Spleen (tissue), 11 donors: Measurements from ENCODE around the gene CAMTA1. TPM values are rescaled to one million over a fixed set of nuclear protein-coding genes. Genes with fewer than 3 reads are reported as not detected.

Experiments
- DNase-seq: peaks from one replicate; pipeline ENCODE4 v3.0.0-alpha.2; 2020
- H3K27ac ChIP-seq, 8 donors: fragments of 200-600 bp; sonication (generic) in 7 of 8; 1 replicate in 4 of 8; 2 replicates in 4 of 8; pipeline versions ENCODE4 v1.5.0 to v1.8.0; 2016 to 2021; ENCODE audit warnings: inconsistent platforms in 4 of 8, mild to moderate bottlenecking in 4 of 8, moderate library complexity in 1 of 8
- H3K27me3 ChIP-seq, 7 donors: fragments of 200-600 bp; sonication (generic) in 6 of 7; replicated peaks in 1 of 7; 1 replicate in 4 of 7; 2 replicates in 3 of 7; pipeline versions ENCODE4 v1.5.0 to v1.8.0; 2016 to 2021; ENCODE audit warnings: inconsistent platforms in 3 of 7, mild to moderate bottlenecking in 1 of 7
- H3K36me3 ChIP-seq, 6 donors: fragments of 200-600 bp; sonication (generic) in 5 of 6; 1 replicate in 4 of 6; 2 replicates in 2 of 6; pipeline versions ENCODE4 v1.5.0 to v1.8.0; 2016 to 2021; ENCODE audit warnings: inconsistent platforms in 2 of 6
- H3K4me1 ChIP-seq, 6 donors: fragments of 200-600 bp; sonication (generic) in 5 of 6; 1 replicate in 3 of 6; 2 replicates in 3 of 6; pipeline versions ENCODE4 v1.5.0 to v1.8.0; 2016 to 2021; ENCODE audit warnings: inconsistent platforms in 3 of 6
- H3K4me3 ChIP-seq, 8 donors: fragments of 200-600 bp; sonication (generic) in 7 of 8; 1 replicate in 4 of 8; 2 replicates in 4 of 8; pipeline versions ENCODE4 v1.5.0 to v1.8.0; 2016 to 2021; ENCODE audit warnings: inconsistent platforms in 4 of 8, mild to moderate bottlenecking in 4 of 8, moderate library complexity in 2 of 8
- H3K9me3 ChIP-seq, 8 donors: fragments of 200-600 bp; sonication (generic) in 7 of 8; 1 replicate in 4 of 8; 2 replicates in 4 of 8; pipeline versions ENCODE4 v1.5.0 to v1.8.0; 2016 to 2021; ENCODE audit warnings: inconsistent platforms in 4 of 8
- POLR2A ChIP-seq, 3 donors: fragments of 450-650 bp; IDR thresholded peaks; one replicate each; pipeline ENCODE4 v1.5.1; 2017; ENCODE audit warnings: antibody characterized with exemption in 3 of 3, mild to moderate bottlenecking in 1 of 3
- POLR2AphosphoS5 ChIP-seq, 3 donors: sonication (generic); formaldehyde crosslinking; IDR thresholded peaks; one replicate each; pipeline ENCODE4 v1.5.1; 2017; ENCODE audit warnings: antibody characterized with exemption in 3 of 3
- WGBS, 5 donors: extraction: QIAGEN DNeasy Blood & Tissue Kit in 3 of 5; methylation state at CpG; one replicate each; pipeline versions ENCODE4 v1.1.5 to v1.1.7; 2013 to 2018; 5-methylcytosine and 5-hydroxymethylcytosine counted together
- intact Hi-C: fragments of 100-400 bp; cut with DNase I; formaldehyde crosslinking; loops from one replicate; pipeline ENCODE4 v1.15.0; 2023; ENCODE audit warnings: low total_unique reads
- polyA plus RNA-seq, 3 donors: library from polyadenylated mRNA; stranded (reverse); fragments of 200-250 nt; gene quantifications; one replicate each; pipeline ENCODE4 v1.2.1, GENCODE V29; 2013
- total RNA-seq, 7 donors: library from RNA; depleted of rRNA in 3 of 7; stranded (reverse); fragments of >200 nt in 3 of 7; fragmentation: NEBNext Ultra II Directional in 4 of 7; extraction: Animal tissue kit (Norgen Biotek cat#: 25700) in 4 of 7; gene quantifications; one replicate each; pipeline versions ENCODE4 v1.1.0 to v1.2.1, GENCODE V29; 2016 to 2021
- TF ChIP-seq, protein P1 (sequence below), 11 experiments: fragments of 200-600 bp in 7 of 11; fragments of 450-650 bp in 4 of 11; sonication (generic) in 4 of 11; IDR thresholded peaks in 8 of 11; conservative IDR thresholded peaks in 3 of 11; 1 replicate in 7 of 11; 2 replicates in 4 of 11; pipeline versions ENCODE4 v1.4.0 to v1.8.0; 2016 to 2021; ENCODE audit warnings: antibody characterized with exemption in 11 of 11, inconsistent platforms in 4 of 11, mild to moderate bottlenecking in 1 of 11
- donor health status: healthy with polysubstance abuse.
- donor health status: DM: no; HTN: no; CAD: no; lungs with moderate emphysema.
- donor health status: DM: no; HTN: no; CAD: no.
- donor health status: Bipolar disorder and iron deficiency.
- donor health status: healthy.
- donor health status: DM: no; HTN: no; CAD: no.
- donor health status: DM: yes; HTN: yes; CAD: no.

CAMTA1 gene
- total and polyA plus RNA-seq, 10 donors = 53.0 to 106 (median 77.3) TPM

GRCh38 chr1:6756457-6756856 lies 28.8 kb upstream of the CAMTA1 start:
- intact Hi-C loops = no loop called here
- TF ChIP-seq POLR2AphosphoS5 (IDR thresholded peaks at IDR 0.05) (no peak), POLR2A (IDR thresholded peaks at IDR 0.05) (no peak)
- TF ChIP-seq, protein P1, sequence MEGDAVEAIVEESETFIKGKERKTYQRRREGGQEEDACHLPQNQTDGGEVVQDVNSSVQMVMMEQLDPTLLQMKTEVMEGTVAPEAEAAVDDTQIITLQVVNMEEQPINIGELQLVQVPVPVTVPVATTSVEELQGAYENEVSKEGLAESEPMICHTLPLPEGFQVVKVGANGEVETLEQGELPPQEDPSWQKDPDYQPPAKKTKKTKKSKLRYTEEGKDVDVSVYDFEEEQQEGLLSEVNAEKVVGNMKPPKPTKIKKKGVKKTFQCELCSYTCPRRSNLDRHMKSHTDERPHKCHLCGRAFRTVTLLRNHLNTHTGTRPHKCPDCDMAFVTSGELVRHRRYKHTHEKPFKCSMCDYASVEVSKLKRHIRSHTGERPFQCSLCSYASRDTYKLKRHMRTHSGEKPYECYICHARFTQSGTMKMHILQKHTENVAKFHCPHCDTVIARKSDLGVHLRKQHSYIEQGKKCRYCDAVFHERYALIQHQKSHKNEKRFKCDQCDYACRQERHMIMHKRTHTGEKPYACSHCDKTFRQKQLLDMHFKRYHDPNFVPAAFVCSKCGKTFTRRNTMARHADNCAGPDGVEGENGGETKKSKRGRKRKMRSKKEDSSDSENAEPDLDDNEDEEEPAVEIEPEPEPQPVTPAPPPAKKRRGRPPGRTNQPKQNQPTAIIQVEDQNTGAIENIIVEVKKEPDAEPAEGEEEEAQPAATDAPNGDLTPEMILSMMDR (IDR thresholded peaks at IDR 0.05 in 8 of 11, conservative IDR thresholded peaks at IDR 0.05 in 3 of 11) = no peak
- Histone ChIP-seq H3K4me3 (no peak overlapping the region), H3K36me3 (no peaks in the 10 kb centered on the region), H3K27ac (no peak overlapping the region), H3K9me3 (no peaks in the 10 kb centered on the region), H3K4me1 (no peaks in the 10 kb centered on the region), H3K27me3 (peaks cover 0 to 20% (median 0%) of the 10 kb centered on the region in 7 donors)
- 57 to 90% (median 68%) methylated on average over 1 of the region's 1 CpG for WGBS, 5 donors
- no peak for DNase-seq

DNA sequence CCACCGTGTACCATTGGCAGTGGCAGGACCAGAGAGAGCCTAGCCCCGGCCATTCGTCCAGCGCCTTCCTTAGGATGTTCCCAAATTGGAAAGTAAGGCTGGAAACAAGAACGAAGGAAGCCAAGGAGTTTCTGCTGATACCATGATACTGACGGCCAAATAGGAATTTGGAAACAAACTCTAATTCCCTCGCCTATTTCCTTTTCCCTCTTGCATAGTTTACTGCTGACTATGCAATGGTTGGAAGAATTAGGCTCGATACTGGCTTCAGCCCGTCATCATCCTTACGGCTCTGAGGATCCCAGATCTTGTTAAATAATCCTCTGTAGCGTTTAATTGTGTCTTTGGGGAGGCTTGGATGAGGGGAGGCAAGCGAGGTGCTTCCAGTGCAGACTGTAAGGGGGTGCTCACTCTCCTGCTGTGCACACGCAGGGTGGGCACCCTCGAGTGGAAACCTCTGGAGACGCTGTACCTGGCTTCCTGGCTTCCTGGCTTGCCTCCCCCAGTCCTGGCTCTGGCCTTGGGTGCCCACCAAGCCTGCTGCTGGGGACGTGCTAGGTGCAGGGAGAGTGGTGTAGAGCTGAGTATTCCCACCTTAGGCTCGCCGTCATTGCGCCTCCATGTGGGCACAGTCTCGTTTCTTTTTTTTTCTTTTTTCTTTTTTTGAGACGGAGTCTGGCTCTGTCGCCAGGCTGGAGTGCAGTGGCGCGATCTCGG lies 27.4 kb upstream of the CAMTA1 start:
- Histone ChIP-seq H3K36me3 (no peaks in the 10 kb centered on the region), H3K27me3 (peaks cover 0 to 17% (median 0%) of the 10 kb centered on the region in 7 donors), H3K9me3 (no peaks in the 10 kb centered on the region), H3K27ac (no peak overlapping the region), H3K4me3 (no peak overlapping the region), H3K4me1 (no peaks in the 10 kb centered on the region)
- intact Hi-C loops = no loop called here
- 74 to 88% (median 77%) methylated on average over 24 to 25 of the region's 25 CpGs for WGBS, 5 donors
- TF ChIP-seq POLR2AphosphoS5 (IDR thresholded peaks at IDR 0.05) = no peak
- TF ChIP-seq, protein P1 (IDR thresholded peaks at IDR 0.05 in 8 of 11, conservative IDR thresholded peaks at IDR 0.05 in 3 of 11) = no peak
- TF ChIP-seq POLR2A (IDR thresholded peaks at IDR 0.05) = no peak
- DNase-seq = no peak

- Histone ChIP-seq H3K36me3 (no peaks in the 10 kb centered on the region), H3K9me3 (no peaks in the 10 kb centered on the region), H3K4me3 (no peak overlapping the region), H3K27me3 (peaks cover 0 to 6% (median 0%) of the 10 kb centered on the region in 7 donors), H3K27ac (no peak overlapping the region), H3K4me1 (no peaks in the 10 kb centered on the region)
- TF ChIP-seq POLR2AphosphoS5 (IDR thresholded peaks at IDR 0.05) (no peak), POLR2A (IDR thresholded peaks at IDR 0.05) (no peak)
- TF ChIP-seq, protein P1 (IDR thresholded peaks at IDR 0.05 in 8 of 11, conservative IDR thresholded peaks at IDR 0.05 in 3 of 11) = no peak
- no peak for DNase-seq
- intact Hi-C loops = no loop called here
- WGBS, 5 donors = 87 to 90% (median 89%) methylated on average over 9 of the region's 9 CpGs
Observed at GRCh38 chr1:6761196-6761737, 24.0 kb upstream of the CAMTA1 start.

DNA sequence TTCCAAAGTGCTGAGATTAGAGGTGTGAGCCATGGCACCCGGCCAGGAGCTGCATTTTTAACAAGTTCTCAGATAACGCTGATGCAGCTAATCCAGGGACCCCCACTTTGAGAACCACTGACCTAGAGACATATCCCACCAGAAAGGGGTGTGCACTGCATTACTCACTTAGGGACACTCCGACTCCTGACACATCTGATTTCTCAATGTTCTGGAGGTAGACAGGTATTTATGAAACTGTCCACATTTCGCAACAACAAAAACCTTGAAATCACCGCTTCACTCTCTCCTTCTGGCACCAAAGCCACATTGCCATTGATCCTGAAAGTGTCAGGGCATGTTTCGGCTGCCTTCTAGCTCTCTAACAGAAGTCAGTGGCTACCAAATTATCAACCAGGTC lies 23.2 kb upstream of the CAMTA1 start:
- no peak for DNase-seq
- Histone ChIP-seq H3K27me3 (peaks cover 0 to 6% (median 0%) of the 10 kb centered on the region in 7 donors), H3K27ac (no peak overlapping the region), H3K4me3 (no peak overlapping the region), H3K36me3 (no peaks in the 10 kb centered on the region), H3K4me1 (no peaks in the 10 kb centered on the region), H3K9me3 (no peaks in the 10 kb centered on the region)
- 81 to 85% (median 84%) methylated on average over 6 of the region's 6 CpGs for WGBS, 5 donors
- intact Hi-C loops = no loop called here
- TF ChIP-seq, protein P1 (IDR thresholded peaks at IDR 0.05 in 8 of 11, conservative IDR thresholded peaks at IDR 0.05 in 3 of 11) = no peak
- TF ChIP-seq POLR2AphosphoS5 (IDR thresholded peaks at IDR 0.05) = no peak
- TF ChIP-seq POLR2A (IDR thresholded peaks at IDR 0.05) = no peak
